Measurements from ENCODE around the gene TMIGD3.
"Not testable (repeated sequence)": the region's sequence is repeated elsewhere in the genome, so short reads cannot be mapped to it uniquely, and the experiment has no call there.

TMIGD3 gene

DNA sequence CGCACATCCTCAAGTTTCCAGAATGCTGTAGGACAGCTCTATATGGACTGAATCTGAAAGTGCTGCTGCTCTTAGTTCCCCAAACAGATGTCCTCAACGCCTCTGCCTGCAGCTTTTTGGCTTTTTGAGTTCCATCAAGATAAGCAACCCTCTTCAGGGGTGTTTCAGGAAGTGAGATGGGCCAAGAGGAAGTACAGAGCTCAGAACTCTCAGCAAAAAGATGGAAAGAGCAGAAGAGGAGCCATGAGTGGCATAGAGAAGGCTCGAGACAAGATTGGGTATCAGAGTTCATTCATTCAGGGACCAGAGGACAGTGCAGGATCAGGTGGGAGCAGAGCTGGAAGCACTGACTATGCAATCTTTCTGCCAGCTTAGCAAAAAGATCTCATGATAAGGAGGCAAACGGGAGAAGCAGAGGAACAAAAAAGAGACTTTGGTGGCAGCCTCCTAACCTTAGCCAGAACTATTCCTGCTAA, at the start of gene TMIGD3, which contains the start of gene ADORA3:
TSS of gene TMIGD3 (minus strand) at position 49 of the 476 bp plus-strand sequence. CDS start 279 bp downstream, outside the sequence.
TSS of gene ADORA3 (minus strand) at position 49 of the 476 bp plus-strand sequence. CDS start 279 bp downstream, outside the sequence.
- no peak for DNase-seq (ENCODE audit: low read depth in 3 of 3, low spot score in 1 of 3)

DNA sequence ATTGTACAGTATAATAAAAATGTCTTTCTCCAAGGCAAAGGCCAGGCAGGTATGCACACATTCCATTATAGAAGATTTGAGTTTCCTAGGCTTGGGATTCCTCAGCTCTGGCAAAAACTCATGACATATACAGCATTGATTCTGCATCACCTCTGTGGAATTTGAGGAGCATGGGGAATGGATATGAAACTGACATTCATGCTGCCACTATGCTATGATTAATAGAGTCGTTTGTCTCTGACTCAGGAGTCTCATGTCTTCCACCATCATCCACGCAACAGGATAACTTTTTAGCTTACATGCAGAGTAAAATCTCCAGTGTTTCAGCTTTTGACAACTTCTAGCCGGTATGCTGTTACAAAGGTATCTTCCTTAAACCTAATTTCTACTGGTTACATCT, 49.8 kb upstream of the TMIGD3 start:
- no peak for DNase-seq (ENCODE audit: low read depth in 3 of 3, low spot score in 1 of 3)

DNA sequence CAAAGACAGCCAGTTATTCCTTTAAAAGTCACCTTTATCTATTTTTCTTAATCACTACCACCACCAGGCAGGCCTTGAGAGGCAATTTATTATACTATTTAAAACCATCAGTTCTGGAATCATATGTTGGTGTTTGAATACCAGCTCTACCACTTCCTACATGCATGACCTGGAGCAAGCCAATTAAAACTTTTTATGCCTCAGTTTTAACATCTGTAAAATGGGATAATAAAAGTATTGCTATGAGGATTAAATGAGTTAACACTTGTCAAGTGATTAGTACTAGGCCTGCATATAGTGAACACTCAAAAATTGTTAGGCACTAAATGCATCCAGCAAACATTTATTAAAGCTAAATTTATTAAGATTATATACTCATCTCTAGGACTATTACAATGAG, 49.2 kb upstream of the TMIGD3 start:
- DNase-seq (ENCODE audit: low read depth in 3 of 3, low spot score in 1 of 3): no peak

DNA sequence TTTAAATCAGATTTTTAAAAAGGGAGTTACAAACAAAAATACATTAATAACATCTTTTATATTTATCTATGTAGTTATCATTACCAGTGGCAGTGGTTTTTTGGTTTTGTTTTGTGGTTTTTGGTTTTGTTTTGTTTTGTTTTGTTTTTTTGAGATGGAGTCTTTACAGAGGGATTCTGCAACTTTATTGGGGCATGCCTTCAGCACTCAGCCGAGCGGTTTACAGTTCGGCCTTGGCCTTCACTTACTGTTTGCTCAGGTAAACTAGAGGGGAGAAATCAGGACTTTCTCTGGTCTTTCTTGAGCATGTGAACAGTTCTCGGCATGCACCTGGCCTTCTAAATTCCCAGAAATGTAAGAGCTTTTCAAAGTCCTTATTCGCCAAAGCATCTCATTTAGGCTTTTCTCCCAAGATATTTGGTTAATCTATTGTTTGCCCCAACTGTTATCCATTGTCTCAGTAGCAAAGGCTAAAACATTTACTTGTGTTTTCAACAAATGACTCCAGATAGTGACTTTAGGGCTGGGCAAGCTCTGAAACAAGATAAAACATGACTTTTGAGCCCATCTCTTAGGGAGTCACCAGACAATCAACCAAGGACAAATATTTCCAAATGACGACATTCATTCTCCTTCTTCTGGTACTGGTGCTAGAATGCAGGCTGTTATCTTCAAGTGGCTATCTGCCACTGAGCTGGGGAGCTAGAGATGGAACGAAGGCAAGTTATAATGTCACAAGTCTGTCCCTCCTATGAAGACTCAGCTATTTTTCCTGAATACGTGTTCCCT, 48.4 kb upstream of the TMIGD3 start:
- no peak for DNase-seq (ENCODE audit: low read depth in 3 of 3, low spot score in 1 of 3)

DNA sequence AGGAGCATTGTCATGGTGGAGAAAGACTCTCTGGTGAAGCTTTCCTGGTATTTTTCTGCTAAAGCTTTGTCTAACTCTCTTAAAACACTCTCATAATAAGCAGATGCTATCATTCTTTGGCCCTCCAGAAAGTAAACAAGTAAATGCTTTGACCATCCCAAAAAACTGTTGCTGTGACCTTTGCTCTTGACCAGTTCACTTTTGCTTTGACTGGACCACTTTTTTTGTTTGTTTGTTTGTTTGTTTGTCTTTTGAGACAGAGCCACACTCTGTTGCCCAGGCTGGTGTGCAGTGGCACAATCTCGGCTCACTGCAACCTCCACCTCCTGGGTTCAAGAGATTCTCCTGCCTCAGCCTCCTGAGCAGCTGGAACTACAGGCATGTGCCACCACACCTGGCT, 44.4 kb upstream of the TMIGD3 start:
- DNase-seq (ENCODE audit: low read depth in 3 of 3, low spot score in 1 of 3): not testable (repeated sequence)

DNA sequence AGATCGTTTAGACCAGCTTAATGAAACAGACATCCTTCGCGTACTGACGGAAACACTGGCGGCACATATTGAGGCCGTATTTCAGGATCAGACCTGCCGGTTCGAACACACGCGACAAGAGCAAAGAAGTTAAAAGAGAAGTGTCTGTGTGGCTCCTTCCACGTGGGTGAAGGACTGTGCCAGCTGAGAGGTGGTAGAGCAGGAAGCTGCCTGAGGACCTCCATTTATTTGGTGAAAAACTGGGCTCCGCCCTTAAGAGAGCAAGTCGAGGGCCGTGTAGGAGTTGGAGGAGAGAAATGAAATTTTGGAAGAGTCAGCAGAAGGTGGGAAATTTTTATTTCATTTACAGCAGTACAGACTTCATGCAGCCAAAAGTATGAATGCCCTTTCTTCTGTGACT, 38.8 kb upstream of the TMIGD3 start:
- DNase-seq (ENCODE audit: low read depth in 3 of 3, low spot score in 1 of 3): no peak

DNA sequence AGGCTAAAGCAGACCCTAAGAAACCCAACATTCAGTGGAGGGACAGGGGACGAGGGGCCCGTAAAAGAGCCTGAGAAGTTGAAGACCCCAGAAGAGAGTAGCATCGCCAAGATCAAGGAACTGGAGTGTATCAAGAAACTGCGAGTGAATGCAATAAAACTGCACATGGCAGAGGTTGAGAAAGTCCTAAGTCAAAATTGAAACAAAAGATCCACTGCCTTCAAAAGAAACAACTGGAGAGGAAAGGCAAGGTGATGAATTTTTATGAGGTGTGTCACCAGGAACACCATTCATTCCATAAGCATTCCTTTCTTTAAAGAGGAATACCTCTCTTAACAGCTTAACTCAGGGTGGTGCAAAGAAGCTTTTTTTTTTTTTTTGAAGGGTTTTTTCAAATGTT, 38.3 kb upstream of the TMIGD3 start:
- no peak for DNase-seq (ENCODE audit: low read depth in 3 of 3, low spot score in 1 of 3)

DNA sequence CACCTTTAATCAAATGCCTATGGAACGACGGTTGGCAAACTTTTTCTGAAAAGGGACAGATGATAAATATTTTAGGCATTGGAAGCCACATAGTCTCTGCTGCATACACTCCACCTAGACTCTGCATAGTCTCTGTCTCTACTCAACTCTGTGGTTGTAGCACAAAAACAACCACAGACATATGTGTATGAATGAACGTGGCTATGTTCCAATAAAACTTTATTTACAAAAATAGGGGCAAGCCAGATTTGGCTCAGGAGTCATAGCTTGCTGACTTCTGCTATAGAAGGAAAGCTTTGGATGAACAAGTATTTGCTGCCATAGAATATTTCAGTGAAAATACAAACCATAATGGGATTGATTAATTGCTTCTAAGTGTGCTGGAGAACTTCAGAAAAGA, 37.5 kb upstream of the TMIGD3 start:
- DNase-seq (ENCODE audit: low read depth in 3 of 3, low spot score in 1 of 3): no peak

DNA sequence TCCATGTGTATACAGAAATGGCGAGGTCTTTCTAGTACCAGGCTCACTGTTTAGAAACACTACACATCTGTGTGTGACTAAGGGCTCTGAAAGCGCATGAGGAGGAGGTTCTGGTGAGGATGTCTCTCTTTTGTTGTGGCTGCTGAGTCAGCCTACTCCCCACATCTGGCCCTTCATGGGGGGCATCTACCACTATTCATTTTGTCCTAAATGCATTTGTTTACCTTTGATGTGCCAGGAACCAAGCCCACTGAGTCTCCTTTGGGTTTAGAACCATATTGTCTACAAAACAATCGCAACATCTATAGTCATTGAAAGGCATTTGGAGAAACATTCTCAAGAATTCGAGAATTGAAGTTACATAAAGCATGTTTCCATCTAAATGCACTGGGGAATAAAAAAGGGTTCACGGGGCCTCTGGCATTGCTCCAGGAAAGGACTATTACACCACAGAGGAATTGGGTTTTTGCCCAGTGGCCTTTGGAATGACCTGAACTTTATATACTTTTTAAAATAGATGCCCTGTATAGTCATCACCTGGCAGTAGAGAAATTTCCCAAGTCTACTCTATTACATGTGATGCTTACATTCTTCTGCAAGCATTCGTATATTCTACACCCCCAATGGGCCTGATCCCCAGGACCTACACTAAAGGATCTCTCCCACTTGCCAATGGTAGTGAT, 35.1 kb upstream of the TMIGD3 start:
- DNase-seq (ENCODE audit: low read depth in 3 of 3, low spot score in 1 of 3): no peak

DNA sequence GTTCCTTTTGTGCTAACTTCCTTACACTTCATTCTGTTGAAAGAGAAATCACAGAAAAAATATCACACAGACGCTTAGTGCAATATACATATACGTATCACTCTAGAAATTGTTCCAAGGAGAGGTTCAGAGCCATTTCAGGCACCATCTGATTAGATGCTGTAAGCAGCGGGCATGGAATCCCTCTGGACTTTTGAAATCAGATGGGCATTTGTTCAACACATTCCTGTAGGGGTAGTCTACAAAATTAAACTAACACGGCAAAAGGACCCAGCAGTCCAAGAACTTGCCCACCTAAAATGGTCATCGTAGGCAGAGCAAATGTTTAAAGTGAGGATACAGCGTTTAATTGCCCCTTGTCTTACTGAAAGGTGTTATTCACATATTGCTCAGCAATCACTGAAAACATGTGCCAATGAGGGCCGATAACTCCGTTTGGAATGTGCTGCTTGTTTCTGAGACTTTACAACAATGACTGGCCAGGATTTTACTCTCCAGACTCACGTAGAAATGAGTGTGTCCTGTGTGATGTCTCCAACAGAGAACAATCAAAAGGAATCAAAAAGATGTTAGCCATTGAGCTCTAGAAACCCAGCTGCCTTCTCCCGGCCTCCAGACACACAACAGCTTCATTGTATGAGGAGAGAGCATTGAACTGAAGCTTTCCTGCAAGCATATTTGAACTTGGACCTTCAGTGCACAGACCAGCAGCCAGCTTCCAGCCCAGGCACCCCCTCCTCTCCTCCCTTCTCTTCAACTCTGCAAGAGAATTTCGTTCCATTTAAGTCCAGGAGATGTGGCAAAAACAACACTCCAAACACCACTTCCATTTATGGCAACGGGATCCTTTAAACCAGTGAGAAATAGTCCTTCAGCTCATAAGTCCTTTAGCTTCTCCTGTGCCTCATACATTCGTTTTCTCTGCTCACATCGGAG, 32.1 kb upstream of the TMIGD3 start:
- no peak for DNase-seq (ENCODE audit: low read depth in 3 of 3, low spot score in 1 of 3)

DNA sequence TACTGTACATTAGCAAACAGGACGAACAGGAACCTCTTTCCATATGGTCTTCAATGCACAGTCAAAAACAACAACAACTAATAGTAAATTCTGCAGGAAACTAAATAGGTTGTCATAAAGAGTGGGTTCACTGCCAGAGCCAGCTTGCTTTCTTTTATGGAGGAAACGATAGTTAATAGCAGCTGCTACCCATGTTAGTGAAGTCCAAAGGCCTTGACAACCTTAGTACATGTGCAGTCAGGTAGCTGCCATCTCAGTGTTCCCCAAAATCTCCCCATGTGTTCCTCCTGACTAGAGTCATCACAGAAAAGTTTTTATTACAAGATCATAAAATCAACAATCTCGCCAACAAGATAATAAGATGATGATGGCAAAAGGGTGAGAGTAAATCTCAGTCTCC, 16.6 kb upstream of the TMIGD3 start:
- DNase-seq (ENCODE audit: low read depth in 3 of 3, low spot score in 1 of 3): no peak

DNA sequence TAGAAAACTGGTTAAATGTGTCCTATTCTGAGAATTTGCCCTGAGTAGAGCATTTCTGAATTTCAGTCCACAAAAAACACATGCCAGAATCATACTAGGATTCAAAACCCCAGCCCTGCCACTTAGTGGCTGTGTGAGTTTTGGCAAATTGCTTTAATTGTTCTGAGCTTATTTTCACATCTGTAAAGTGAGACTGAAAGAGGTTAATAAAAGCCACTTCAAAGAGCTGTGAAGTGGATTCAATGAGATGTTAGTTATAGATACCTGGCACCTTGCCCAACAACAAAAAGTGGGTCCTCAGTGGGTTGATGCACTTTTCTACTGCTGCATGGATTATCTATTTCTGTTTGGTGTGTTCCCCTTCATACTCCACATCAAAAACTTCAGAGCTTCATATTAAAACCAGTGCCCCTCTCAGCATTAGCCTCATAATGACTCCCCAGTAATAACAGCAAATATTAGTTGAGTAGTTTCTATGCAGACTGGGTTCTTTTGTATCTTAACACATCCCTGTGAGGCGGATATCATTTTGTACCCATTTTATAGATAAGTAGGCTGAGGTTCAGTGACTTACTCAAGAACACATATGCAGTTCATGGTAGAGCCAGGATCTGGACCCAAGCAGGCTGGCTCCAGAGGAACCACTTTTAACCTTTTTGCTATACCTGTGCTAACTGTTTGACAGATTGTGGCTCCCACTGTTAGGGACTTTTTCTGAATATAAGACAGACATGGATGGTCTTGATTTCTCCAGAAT, 14.2 kb upstream of the TMIGD3 start:
- no peak for DNase-seq (ENCODE audit: low read depth in 3 of 3, low spot score in 1 of 3)

DNA sequence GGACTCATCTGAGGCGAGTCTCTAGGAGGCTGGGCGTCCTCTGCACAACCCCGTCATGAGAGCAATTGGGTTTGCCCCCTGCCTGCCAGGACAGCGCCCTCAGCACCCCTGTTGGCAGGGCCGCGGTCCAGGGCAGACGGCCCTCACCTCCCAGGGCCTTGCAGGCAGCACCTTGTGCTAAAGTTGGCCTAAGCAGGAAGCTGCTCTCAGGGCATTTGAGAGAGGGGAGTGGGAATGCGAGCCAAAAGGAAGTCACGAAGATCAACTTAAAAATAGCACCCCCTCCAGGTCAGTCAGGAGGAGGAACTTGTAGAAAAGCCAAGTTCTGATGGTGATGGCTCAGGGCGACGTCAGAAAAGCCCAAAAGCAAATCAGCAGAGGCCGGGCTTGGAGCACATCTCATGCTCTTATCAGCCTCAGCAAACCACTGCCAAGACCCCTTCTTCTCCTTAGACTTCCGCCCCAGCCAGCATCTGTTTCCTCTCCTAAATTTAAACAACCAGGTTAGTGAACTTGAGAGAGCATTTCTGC, 12.6 kb upstream of the TMIGD3 start:
- DNase-seq (ENCODE audit: low read depth in 3 of 3, low spot score in 1 of 3): no peak

DNA sequence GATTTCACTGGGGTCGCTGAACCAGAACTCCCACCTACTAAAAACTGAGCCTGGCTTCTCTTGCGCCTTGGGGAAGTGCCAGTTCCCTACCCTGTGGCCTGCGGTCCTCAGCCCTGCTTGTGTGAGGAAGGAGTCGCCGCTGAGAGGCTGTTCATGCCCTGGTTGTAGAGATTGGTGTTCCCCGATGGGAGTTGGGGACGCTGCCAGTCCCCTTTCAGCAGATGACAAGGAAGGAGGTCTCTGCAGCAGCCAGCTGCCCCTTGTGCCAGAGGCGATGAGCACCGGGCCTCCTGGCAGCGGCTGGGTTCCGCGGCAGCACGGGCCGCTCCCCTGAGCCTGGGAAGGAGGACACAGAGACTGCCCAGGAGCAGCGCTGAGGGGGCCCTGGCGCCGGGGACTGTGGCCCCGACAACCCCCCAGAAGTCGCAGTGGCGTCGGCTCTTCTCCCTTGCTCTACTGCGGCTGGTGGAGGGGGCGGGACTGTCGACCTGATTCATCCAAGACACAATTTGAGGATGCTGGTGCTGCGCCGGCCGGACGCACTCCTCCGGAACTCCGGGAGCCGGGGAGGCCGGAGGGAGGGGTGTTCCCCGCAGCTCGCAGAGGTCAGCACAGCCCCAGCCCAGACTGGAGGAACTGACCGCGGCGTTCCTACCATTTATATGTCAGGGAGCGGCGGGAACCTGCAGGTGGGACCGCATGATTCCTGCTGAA, 12.0 kb upstream of the TMIGD3 start:
- DNase-seq (ENCODE audit: low read depth in 3 of 3, low spot score in 1 of 3): no peak

DNA sequence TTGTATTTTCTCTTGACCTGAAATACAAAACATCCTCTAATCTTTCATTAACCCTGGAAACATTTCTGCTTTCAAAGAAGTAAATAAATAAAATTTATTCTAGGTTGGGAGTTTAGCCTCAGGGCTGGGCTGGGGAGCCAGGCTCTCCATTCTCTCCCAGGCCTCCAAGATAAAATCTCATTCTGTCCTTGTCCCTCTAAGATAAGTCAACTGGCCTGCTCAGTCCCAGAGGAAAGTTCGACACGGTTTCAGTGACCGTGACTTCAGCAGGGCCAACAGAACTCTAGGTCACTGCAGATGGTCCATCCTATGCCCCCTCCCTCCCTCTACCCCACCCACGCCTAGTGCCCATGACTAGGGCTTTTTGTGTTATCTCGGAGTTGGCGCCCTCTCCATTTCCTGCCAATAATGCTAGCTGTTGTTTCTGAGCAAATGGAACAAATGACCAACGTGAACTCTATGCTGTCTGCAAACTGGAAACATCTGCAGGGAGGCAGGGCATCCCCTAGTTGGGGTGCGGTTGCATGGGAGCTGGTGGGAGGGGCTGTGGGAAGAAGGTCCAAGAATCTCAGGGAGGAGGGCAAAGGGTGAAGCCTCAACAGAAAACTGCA, 10.1 kb upstream of the TMIGD3 start:
- no peak for DNase-seq (ENCODE audit: low read depth in 3 of 3, low spot score in 1 of 3)

DNA sequence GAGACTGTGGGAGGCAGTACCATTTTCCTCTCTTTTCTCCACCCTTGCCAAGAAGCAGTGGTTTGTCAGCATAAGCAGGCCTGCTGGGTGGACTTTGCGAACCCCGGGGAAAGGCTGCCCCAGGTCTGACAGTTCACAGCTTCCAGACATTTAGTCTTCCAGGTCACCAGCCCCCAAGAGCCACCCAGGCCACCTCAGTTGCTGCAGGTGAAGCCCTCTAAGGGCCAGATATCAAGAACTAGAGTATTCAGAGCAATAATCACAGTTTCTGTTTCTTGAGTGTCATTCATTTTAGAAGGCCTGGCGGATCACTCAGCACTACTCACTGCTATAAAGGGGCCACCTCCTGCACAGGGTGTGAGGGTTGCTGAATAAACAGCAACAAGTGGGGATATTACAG, 9.5 kb upstream of the TMIGD3 start:
- no peak for DNase-seq (ENCODE audit: low read depth in 3 of 3, low spot score in 1 of 3)

DNA sequence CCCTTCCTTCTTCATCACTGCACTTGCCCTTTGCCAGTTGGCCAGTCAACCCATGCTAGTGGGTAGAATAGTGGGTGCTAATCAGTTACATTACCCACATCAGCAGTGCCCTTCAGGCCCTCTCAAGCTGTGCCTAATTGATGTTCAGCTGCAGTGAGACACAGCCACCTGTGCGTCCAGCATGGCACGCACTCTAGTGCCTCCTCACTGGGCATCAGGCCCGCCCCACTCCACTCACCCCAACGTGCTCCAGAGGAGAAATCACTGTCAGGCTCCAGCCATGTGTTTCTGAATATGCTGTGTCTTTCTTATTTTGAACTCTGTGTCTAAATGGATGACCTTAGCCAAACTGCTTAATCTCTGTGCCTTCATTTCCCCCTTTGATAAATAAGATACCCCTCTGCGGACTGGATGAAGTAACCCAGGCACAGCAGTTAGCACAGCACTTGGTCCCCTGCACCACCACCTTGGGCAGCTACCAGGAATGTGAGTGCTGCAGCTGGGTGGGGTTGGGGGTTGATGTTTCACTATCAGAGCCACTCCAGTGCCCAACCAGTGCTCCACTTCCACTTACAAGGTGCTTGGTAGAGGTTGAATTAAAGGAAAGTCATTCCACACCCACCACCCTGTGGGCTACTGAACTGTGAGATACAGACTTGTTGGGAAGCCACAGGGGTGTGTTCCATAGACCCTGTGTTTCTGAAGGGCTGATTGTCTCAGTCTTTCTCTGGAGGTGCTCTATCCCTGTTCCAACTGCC, 8.9 kb upstream of the TMIGD3 start:
- no peak for DNase-seq (ENCODE audit: low read depth in 3 of 3, low spot score in 1 of 3)

DNA sequence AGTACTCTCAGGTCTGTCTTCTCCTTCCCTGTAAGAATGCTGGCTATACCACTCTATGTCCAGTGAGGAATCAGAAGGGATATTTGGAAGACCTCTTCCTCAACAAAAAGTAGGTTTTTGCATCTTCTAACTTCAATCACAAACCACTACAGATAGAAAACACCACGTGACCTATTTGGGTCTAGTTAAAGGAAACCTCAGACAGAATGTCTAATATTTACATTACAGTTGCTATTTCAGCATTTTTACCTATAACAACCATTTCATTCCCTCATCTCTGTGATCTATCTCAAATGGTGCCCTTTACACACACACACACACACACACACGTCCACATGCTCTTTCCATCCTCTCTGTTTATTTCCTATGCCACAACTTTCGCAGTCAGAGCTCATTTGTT, 7.9 kb upstream of the TMIGD3 start:
- DNase-seq (ENCODE audit: low read depth in 3 of 3, low spot score in 1 of 3): no peak

DNA sequence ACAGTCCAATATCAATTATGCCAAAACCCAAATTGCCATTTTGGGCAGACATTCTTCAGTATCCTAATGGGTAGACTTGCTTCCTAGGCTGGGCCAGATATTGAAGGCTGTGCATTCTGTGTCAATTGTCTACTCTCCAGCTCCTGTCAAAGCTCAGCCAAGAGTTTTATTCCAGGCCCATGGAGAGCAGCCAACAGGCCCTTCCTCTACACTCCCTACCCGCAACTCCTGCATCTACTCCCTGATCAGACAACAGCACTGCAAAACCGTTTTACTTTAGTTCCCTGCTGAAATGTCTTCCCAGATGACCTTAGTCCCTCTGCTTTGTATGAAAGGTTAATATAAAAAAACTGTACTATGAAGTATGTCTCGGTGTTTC, 6.6 kb upstream of the TMIGD3 start:
- no peak for DNase-seq (ENCODE audit: low read depth in 3 of 3, low spot score in 1 of 3)
